ENCODE results near the gene LRRC3C.

LRRC3C gene

DNA sequence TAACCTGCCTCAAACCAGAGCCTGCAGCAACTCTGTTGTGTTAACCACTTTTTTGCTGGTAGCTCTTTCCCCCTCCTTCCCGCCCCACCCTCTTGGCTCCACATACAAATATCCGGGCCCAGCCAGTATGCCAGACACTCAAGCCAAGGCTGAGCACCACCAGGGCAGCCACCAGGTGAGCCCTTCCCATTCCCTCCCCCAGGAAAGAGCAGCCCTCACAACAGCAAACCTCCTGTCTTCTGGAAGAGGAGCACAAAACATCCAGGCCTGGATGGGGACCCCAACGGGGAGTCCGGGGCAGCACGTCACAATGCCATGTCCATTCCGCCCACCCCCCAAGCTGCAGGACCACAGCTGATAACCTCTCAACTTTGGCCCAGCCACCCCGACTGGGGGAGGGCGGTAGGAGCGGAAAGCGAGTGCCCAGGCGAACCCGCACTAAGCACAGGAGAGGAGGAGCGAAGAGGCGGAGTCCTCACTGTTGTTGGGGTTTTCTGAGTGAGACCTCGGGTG is 888 bp upstream of the LRRC3C start:
- Histone ChIP-seq H3K9me3 (ENCODE audit: severe bottlenecking) (no peaks in the 10 kb centered on the region), H3K4me1 (ENCODE audit: insufficient read depth, poor library complexity, severe bottlenecking) (peaks cover 19% of the 10 kb centered on the region), H3K27ac (ENCODE audit: poor library complexity, severe bottlenecking) (peak overlapping the region; percentile 29), H3K4me3 (ENCODE audit: severe bottlenecking) (peak overlapping the region; percentile 59), H3K27me3 (ENCODE audit: insufficient read depth, poor library complexity, severe bottlenecking) (no peaks in the 10 kb centered on the region), H3K36me3 (ENCODE audit: low read depth) (peaks cover 20% of the 10 kb centered on the region)
- peak; percentile 8; the same call in 2 of the 3 replicates for ATAC-seq (ENCODE audit: low read depth)
- TF ChIP-seq, protein P1, sequence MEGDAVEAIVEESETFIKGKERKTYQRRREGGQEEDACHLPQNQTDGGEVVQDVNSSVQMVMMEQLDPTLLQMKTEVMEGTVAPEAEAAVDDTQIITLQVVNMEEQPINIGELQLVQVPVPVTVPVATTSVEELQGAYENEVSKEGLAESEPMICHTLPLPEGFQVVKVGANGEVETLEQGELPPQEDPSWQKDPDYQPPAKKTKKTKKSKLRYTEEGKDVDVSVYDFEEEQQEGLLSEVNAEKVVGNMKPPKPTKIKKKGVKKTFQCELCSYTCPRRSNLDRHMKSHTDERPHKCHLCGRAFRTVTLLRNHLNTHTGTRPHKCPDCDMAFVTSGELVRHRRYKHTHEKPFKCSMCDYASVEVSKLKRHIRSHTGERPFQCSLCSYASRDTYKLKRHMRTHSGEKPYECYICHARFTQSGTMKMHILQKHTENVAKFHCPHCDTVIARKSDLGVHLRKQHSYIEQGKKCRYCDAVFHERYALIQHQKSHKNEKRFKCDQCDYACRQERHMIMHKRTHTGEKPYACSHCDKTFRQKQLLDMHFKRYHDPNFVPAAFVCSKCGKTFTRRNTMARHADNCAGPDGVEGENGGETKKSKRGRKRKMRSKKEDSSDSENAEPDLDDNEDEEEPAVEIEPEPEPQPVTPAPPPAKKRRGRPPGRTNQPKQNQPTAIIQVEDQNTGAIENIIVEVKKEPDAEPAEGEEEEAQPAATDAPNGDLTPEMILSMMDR (IDR thresholded peaks at IDR 0.05; ENCODE audit: poor library complexity, severe bottlenecking): no peak
- no peak for DNase-seq (ENCODE audit: low spot score)

- TF ChIP-seq, protein P1 (IDR thresholded peaks at IDR 0.05; ENCODE audit: poor library complexity, severe bottlenecking): no peak
Observed at GRCh38 chr17:39927929-39928857, 661 bp downstream of the LRRC3C start.

DNA sequence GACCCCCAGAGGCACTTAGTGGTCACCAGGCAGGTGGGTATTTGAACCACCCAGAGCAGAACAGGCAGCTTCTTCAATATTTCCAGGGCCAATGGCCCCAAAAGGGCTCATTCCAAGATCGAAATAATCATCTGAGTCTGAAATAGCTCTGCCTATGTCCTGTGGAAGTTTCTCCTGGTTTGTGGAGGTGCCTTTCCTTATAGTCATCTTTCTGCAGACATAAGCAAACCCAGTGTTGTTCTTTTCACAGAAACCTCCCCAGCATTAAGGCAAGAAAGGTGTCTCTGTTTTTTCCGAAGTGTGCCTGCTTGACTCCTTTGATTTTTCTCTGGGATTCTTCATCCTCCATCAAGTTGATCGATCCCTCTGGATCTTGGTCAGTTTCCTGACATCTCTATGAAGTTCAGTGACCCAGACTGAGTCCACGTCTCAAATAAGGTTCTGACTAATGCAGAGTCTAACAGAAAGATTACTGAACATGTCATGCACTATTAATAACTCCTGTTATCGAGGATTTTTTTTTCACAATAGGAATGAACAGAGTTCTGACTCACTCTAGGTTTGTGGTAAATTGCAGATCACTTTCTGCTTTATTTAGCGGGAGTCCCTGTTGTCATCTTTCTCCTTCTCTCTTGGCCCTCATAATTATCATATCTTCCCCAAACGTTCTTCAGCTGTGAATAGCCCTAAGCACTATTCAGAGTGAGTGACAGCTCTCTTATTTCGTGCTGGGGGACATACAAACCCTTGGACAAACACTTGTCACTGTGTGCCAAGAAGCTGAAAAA is 1.5 kb downstream of the LRRC3C start:
- Histone ChIP-seq H3K27ac (ENCODE audit: poor library complexity, severe bottlenecking) (peak overlapping the region; percentile 87), H3K9me3 (ENCODE audit: severe bottlenecking) (no peaks in the 10 kb centered on the region), H3K4me3 (ENCODE audit: severe bottlenecking) (no peak overlapping the region), H3K36me3 (ENCODE audit: low read depth) (no peaks in the 10 kb centered on the region), H3K4me1 (ENCODE audit: insufficient read depth, poor library complexity, severe bottlenecking) (peaks cover 19% of the 10 kb centered on the region), H3K27me3 (ENCODE audit: insufficient read depth, poor library complexity, severe bottlenecking) (no peaks in the 10 kb centered on the region)
- TF ChIP-seq, protein P1 (IDR thresholded peaks at IDR 0.05; ENCODE audit: poor library complexity, severe bottlenecking): no peak
- ATAC-seq (ENCODE audit: low read depth): peak; percentile 75
- DNase-seq (ENCODE audit: low spot score): no peak

More at GRCh38 chr17:39927929-39928857, 661 bp downstream of the LRRC3C start:
- peak overlapping the region; percentile 87 for H3K27ac ChIP-seq (ENCODE audit: poor library complexity, severe bottlenecking)
- DNase-seq (ENCODE audit: low spot score): no peak
- peak overlapping the region; percentile 59 for H3K4me3 ChIP-seq (ENCODE audit: severe bottlenecking)
- H3K4me1 ChIP-seq (ENCODE audit: insufficient read depth, poor library complexity, severe bottlenecking): peaks cover 19% of the 10 kb centered on the region
- H3K9me3 ChIP-seq (ENCODE audit: severe bottlenecking): no peaks in the 10 kb centered on the region
- H3K27me3 ChIP-seq (ENCODE audit: insufficient read depth, poor library complexity, severe bottlenecking): no peaks in the 10 kb centered on the region
- no peak for ATAC-seq (ENCODE audit: low read depth)
- peaks cover 5% of the 10 kb centered on the region; the same call in 1 of the 2 replicates for H3K36me3 ChIP-seq (ENCODE audit: low read depth)

DNA sequence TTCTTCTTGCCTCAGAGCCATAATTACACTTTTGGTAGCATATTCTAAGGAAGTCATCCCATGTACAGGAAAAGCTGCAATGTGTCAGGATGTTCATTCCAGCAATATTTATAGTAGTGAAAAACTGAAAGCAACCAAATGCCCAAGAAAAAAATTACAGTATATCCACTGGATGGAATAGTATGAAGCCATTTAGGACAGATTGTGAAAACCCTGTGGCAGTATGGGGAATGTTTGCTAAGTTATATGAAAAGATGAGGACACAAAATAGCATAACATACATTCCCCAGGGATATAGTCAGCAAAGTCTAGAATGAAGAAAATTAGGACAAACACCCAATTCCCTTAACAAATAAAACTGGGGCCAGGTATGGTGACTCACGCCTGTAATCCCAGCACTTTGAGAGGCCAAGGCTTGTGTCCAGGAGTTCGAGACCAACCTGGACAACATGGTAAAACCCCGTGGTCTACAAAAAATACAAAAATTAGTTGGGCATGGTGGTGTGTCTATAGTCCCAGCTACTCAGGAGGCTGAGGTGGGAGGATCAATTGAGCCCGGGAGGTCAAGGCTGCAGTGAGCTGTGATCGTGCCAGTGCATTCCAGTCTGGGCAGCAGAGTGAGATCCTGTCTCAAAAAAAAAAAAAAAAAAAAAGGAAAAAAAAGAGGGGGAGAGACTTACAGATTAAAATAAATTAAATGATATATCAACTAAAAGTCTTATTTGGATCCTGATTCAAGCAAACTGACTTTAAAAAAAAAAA is 2.3 kb downstream of the LRRC3C start:
- H3K9me3 ChIP-seq (ENCODE audit: severe bottlenecking): no peaks in the 10 kb centered on the region
- H3K36me3 ChIP-seq (ENCODE audit: low read depth): no peaks in the 10 kb centered on the region
- peak overlapping the region; percentile 87 for H3K27ac ChIP-seq (ENCODE audit: poor library complexity, severe bottlenecking)
- ATAC-seq (ENCODE audit: low read depth): peak; percentile 61
- TF ChIP-seq, protein P1 (IDR thresholded peaks at IDR 0.05; ENCODE audit: poor library complexity, severe bottlenecking): no peak
- no peaks in the 10 kb centered on the region for H3K27me3 ChIP-seq (ENCODE audit: insufficient read depth, poor library complexity, severe bottlenecking)
- no peak overlapping the region for H3K4me3 ChIP-seq (ENCODE audit: severe bottlenecking)
- DNase-seq (ENCODE audit: low spot score): no peak
- H3K4me1 ChIP-seq (ENCODE audit: insufficient read depth, poor library complexity, severe bottlenecking): peaks cover 19% of the 10 kb centered on the region
